NOMO-1 treated with dmso at 0.1 percent for 144 hours (cell line): ENCODE data around the gene UCN.
"Not testable (repeated sequence)": the region's sequence is repeated elsewhere in the genome, so short reads cannot be mapped to it uniquely, and the experiment has no call there.

Source experiments
- DNase-seq: peaks from one replicate; lab custom pipeline; 2025; ENCODE audit not compliant: unreplicated experiment; lab: John Stamatoyannopoulos, UW

The UCN gene

GRCh38 chr2:27315122-27315521 is 6.9 kb upstream of the UCN start:
- no peak for DNase-seq

GRCh38 chr2:27314709-27315108 is 6.5 kb upstream of the UCN start:
- DNase-seq, result no peak

- DNase-seq, result no peak
These were observed 5.8 kb upstream of the UCN start for GRCh38 chr2:27313882-27314645.

- no peak for DNase-seq
These were observed 3.9 kb upstream of the UCN start for GRCh38 chr2:27312152-27312551.

- no peak for DNase-seq
These were observed 1.4 kb upstream of the UCN start for GRCh38 chr2:27309651-27310050.

- DNase-seq, result no peak
These were observed 493 bp downstream of the UCN start for GRCh38 chr2:27307545-27308358.

GRCh38 chr2:27307287-27307544 is 1.0 kb downstream of the UCN start:
- DNase-seq, result no peak

- no peak for DNase-seq
These were observed 1.5 kb downstream of the UCN start for GRCh38 chr2:27306573-27307286.

GRCh38 chr2:27306136-27306535 is 2.1 kb downstream of the UCN start:
- no peak for DNase-seq

- no peak for DNase-seq
These were observed 2.7 kb downstream of the UCN start for GRCh38 chr2:27305516-27305915.

GRCh38 chr2:27304488-27305240 is 3.6 kb downstream of the UCN start:
- DNase-seq, result no peak

GRCh38 chr2:27303093-27304025 is 4.9 kb downstream of the UCN start:
- DNase-seq, result peak; percentile 22

- DNase-seq, result not testable (repeated sequence)
These were observed 7.6 kb downstream of the UCN start for GRCh38 chr2:27300606-27301005.

GRCh38 chr2:27298391-27299080 is 9.7 kb downstream of the UCN start:
- no peak for DNase-seq

GRCh38 chr2:27297195-27297594 is 11.1 kb downstream of the UCN start:
- no peak for DNase-seq

- DNase-seq, result peak; percentile 13
These were observed 11.8 kb downstream of the UCN start for GRCh38 chr2:27296481-27296880.

- DNase-seq, result no peak
These were observed 13.3 kb downstream of the UCN start for GRCh38 chr2:27294928-27295327.

- DNase-seq, result no peak
These were observed 16.4 kb downstream of the UCN start for GRCh38 chr2:27291865-27292264.

- no peak for DNase-seq
These were observed 17.7 kb downstream of the UCN start for GRCh38 chr2:27290549-27290948.

- no peak for DNase-seq
These were observed 19.6 kb downstream of the UCN start for GRCh38 chr2:27288610-27289009.
